Middle frontal gyrus (tissue), 1 donor: ENCODE measurements around the gene C1orf159.

Experiments
- DNase-seq: peaks from one replicate; pipeline ENCODE4 v3.0.0-alpha.2; 2015; ENCODE audit warnings: low spot score; ENCODE audit errors: extremely low spot score

The C1orf159 gene

GRCh38 chr1:1132956-1133750, 17.3 kb upstream of the C1orf159 start:
- DNase-seq: no peak

GRCh38 chr1:1132042-1132950, 16.4 kb upstream of the C1orf159 start:
- no peak for DNase-seq

- no peak for DNase-seq
Observed at GRCh38 chr1:1130206-1131120, 14.6 kb upstream of the C1orf159 start.

GRCh38 chr1:1129381-1129821, 13.5 kb upstream of the C1orf159 start:
- DNase-seq: no peak

GRCh38 chr1:1128454-1129139, 12.7 kb upstream of the C1orf159 start:
- no peak for DNase-seq

- DNase-seq: no peak
Observed at GRCh38 chr1:1127551-1128451, 11.9 kb upstream of the C1orf159 start.

GRCh38 chr1:1125945-1126344, 10.1 kb upstream of the C1orf159 start:
- DNase-seq: no peak

- no peak for DNase-seq
Observed at GRCh38 chr1:1124786-1125642, 9.1 kb upstream of the C1orf159 start.

GRCh38 chr1:1124508-1124785, 8.6 kb upstream of the C1orf159 start:
- DNase-seq: no peak

- DNase-seq: no peak
Observed at GRCh38 chr1:1123581-1124507, 8.0 kb upstream of the C1orf159 start.

- DNase-seq: no peak
Observed at GRCh38 chr1:1122981-1123480, 7.1 kb upstream of the C1orf159 start.

GRCh38 chr1:1122078-1122811, 6.4 kb upstream of the C1orf159 start:
- DNase-seq: peak; percentile 43

- no peak for DNase-seq
Observed at GRCh38 chr1:1121611-1122077, 5.8 kb upstream of the C1orf159 start.

- DNase-seq: no peak
Observed at GRCh38 chr1:1120866-1121591, 5.1 kb upstream of the C1orf159 start.

GRCh38 chr1:1120096-1120495, 4.2 kb upstream of the C1orf159 start:
- DNase-seq: no peak

- DNase-seq: no peak
Observed at GRCh38 chr1:1119272-1119890, 3.5 kb upstream of the C1orf159 start.
